Measurements from ENCODE around the gene SLCO1B3.

- TF ChIP-seq CTCF (conservative IDR thresholded peaks at IDR 0.05; ENCODE audit: low read depth, low read length) (no peak), EZH2 (IDR thresholded peaks at IDR 0.05; ENCODE audit: low read length, unreplicated experiment) (no peak), EZH2phosphoT487 (IDR thresholded peaks at IDR 0.05; ENCODE audit: borderline replicate concordance, low read length) (no peak)
These were observed 2.0 kb upstream of the SLCO1B3 start for GRCh38 chr12:20808521-20808920.

All from PC-3 (cell line).